ENCODE results near the gene PLCB1. TPM values are rescaled to one million over a fixed set of nuclear protein-coding genes. Genes with fewer than 3 reads are reported as not detected.

The PLCB1 gene
- total RNA-seq, 1 experiment from 2014 or later, result 11.3 TPM

DNA sequence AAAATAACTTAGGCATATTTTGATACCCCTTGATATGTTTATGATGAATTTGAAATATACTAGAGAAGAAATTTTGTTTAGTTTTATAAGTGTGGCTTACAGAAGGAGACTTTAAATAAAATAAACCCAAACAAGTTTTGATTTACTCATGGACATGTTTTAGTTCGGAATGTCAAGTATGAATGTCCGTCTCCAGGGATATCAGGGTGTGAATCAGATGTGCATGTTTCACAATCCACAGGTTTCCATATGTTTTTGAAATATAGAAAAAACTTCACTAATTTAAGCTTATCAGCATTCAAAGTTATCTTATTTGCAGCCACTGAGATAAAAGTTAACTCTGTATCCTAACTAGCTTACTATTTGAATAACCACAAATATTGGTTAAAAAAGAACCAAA, 51.5 kb downstream of the PLCB1 start:
- no peak for ATAC-seq
- H3K27ac Mint-ChIP-seq, result no peak overlapping the region
- no peak overlapping the region for H3K4me3 Mint-ChIP-seq
- no peaks in the 10 kb centered on the region for H3K27me3 Mint-ChIP-seq (ENCODE audit: low read depth)
- CTCF ChIA-PET, result no interaction called here
- POLR2A ChIA-PET, result no interaction called here
- DNase-seq (ENCODE audit: low spot score), result no peak
- peaks cover 11% of the 10 kb centered on the region for H3K9me3 Mint-ChIP-seq
- no peaks in the 10 kb centered on the region for H3K36me3 Mint-ChIP-seq
- no peak for TF ChIP-seq FOXK1 (CRISPR knock-in tag; IDR thresholded peaks at IDR 0.05)
- no peak for TF ChIP-seq IRF2 (CRISPR knock-in tag; IDR thresholded peaks at IDR 0.05; ENCODE audit: borderline replicate concordance, low read depth)
- TF ChIP-seq, protein P1, sequence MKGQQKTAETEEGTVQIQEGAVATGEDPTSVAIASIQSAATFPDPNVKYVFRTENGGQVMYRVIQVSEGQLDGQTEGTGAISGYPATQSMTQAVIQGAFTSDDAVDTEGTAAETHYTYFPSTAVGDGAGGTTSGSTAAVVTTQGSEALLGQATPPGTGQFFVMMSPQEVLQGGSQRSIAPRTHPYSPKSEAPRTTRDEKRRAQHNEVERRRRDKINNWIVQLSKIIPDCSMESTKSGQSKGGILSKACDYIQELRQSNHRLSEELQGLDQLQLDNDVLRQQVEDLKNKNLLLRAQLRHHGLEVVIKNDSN (CRISPR knock-in tag; IDR thresholded peaks at IDR 0.05), result no peak
- no peak for TF ChIP-seq ZNF219 (CRISPR knock-in tag; IDR thresholded peaks at IDR 0.05; ENCODE audit: borderline replicate concordance)
- no peak for TF ChIP-seq ZNF396 (CRISPR knock-in tag; IDR thresholded peaks at IDR 0.05; ENCODE audit: borderline replicate concordance)
- no peak for TF ChIP-seq FOXJ3 (CRISPR knock-in tag; IDR thresholded peaks at IDR 0.05; ENCODE audit: borderline replicate concordance)
- TF ChIP-seq SOX15 (CRISPR knock-in tag; IDR thresholded peaks at IDR 0.05), result no peak
- TF ChIP-seq CDX4 (CRISPR knock-in tag; IDR thresholded peaks at IDR 0.05; ENCODE audit: borderline replicate concordance), result no peak
- TF ChIP-seq, protein P2, sequence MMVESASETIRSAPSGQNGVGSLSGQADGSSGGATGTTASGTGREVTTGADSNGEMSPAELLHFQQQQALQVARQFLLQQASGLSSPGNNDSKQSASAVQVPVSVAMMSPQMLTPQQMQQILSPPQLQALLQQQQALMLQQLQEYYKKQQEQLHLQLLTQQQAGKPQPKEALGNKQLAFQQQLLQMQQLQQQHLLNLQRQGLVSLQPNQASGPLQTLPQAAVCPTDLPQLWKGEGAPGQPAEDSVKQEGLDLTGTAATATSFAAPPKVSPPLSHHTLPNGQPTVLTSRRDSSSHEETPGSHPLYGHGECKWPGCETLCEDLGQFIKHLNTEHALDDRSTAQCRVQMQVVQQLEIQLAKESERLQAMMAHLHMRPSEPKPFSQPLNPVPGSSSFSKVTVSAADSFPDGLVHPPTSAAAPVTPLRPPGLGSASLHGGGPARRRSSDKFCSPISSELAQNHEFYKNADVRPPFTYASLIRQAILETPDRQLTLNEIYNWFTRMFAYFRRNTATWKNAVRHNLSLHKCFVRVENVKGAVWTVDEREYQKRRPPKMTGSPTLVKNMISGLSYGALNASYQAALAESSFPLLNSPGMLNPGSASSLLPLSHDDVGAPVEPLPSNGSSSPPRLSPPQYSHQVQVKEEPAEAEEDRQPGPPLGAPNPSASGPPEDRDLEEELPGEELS (CRISPR knock-in tag; IDR thresholded peaks at IDR 0.05), result no peak
- no peak for TF ChIP-seq MYBL2 (CRISPR knock-in tag; IDR thresholded peaks at IDR 0.05)
- no peak for TF ChIP-seq ZNF423 (CRISPR knock-in tag; IDR thresholded peaks at IDR 0.05)
- TF ChIP-seq, protein P3, sequence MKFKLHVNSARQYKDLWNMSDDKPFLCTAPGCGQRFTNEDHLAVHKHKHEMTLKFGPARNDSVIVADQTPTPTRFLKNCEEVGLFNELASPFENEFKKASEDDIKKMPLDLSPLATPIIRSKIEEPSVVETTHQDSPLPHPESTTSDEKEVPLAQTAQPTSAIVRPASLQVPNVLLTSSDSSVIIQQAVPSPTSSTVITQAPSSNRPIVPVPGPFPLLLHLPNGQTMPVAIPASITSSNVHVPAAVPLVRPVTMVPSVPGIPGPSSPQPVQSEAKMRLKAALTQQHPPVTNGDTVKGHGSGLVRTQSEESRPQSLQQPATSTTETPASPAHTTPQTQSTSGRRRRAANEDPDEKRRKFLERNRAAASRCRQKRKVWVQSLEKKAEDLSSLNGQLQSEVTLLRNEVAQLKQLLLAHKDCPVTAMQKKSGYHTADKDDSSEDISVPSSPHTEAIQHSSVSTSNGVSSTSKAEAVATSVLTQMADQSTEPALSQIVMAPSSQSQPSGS (CRISPR knock-in tag; IDR thresholded peaks at IDR 0.05; ENCODE audit: borderline replicate concordance, low read depth), result no peak
- no peak for TF ChIP-seq OVOL2 (CRISPR knock-in tag; IDR thresholded peaks at IDR 0.05; ENCODE audit: borderline replicate concordance)
- TF ChIP-seq JUN (CRISPR knock-in tag; IDR thresholded peaks at IDR 0.05), result no peak
- no peak for TF ChIP-seq ESRRA (CRISPR knock-in tag; IDR thresholded peaks at IDR 0.05; ENCODE audit: borderline replicate concordance)
- TF ChIP-seq, protein P4, sequence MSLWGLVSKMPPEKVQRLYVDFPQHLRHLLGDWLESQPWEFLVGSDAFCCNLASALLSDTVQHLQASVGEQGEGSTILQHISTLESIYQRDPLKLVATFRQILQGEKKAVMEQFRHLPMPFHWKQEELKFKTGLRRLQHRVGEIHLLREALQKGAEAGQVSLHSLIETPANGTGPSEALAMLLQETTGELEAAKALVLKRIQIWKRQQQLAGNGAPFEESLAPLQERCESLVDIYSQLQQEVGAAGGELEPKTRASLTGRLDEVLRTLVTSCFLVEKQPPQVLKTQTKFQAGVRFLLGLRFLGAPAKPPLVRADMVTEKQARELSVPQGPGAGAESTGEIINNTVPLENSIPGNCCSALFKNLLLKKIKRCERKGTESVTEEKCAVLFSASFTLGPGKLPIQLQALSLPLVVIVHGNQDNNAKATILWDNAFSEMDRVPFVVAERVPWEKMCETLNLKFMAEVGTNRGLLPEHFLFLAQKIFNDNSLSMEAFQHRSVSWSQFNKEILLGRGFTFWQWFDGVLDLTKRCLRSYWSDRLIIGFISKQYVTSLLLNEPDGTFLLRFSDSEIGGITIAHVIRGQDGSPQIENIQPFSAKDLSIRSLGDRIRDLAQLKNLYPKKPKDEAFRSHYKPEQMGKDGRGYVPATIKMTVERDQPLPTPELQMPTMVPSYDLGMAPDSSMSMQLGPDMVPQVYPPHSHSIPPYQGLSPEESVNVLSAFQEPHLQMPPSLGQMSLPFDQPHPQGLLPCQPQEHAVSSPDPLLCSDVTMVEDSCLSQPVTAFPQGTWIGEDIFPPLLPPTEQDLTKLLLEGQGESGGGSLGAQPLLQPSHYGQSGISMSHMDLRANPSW (CRISPR knock-in tag; conservative IDR thresholded peaks at IDR 0.05; ENCODE audit: low read depth), result no peak
- TF ChIP-seq ATF6 (CRISPR knock-in tag; IDR thresholded peaks at IDR 0.05), result no peak
- no peaks in the 10 kb centered on the region for H3K4me1 Mint-ChIP-seq

All from WTC11 (cell line).